ENCODE measurements around the gene CLK1.

CLK1 gene

DNA sequence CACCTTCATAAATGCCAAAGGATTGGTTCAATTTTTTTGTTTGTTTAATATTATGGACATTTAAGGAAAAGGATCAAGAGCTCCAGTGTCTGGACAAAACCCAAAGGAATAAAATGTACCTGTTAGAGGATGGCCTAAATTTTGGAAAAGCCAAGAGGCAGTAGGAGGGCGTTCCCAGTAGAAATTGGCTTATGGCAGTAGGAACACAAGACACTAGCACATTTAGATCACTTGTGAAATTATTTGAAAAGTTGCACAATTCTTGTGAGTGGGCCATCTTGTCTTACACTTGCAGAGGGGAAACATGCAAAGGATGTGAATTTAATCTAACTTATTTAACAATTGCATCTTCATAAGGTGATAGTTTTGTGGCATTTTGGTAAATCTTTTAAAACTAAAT lies 49.5 kb downstream of the CLK1 start:
- TF ChIP-seq ZFX (IDR thresholded peaks at IDR 0.05): no peak
- TF ChIP-seq, protein P1, sequence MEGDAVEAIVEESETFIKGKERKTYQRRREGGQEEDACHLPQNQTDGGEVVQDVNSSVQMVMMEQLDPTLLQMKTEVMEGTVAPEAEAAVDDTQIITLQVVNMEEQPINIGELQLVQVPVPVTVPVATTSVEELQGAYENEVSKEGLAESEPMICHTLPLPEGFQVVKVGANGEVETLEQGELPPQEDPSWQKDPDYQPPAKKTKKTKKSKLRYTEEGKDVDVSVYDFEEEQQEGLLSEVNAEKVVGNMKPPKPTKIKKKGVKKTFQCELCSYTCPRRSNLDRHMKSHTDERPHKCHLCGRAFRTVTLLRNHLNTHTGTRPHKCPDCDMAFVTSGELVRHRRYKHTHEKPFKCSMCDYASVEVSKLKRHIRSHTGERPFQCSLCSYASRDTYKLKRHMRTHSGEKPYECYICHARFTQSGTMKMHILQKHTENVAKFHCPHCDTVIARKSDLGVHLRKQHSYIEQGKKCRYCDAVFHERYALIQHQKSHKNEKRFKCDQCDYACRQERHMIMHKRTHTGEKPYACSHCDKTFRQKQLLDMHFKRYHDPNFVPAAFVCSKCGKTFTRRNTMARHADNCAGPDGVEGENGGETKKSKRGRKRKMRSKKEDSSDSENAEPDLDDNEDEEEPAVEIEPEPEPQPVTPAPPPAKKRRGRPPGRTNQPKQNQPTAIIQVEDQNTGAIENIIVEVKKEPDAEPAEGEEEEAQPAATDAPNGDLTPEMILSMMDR (conservative IDR thresholded peaks at IDR 0.05): no peak
- no peak overlapping the region for H3K27ac ChIP-seq

DNA sequence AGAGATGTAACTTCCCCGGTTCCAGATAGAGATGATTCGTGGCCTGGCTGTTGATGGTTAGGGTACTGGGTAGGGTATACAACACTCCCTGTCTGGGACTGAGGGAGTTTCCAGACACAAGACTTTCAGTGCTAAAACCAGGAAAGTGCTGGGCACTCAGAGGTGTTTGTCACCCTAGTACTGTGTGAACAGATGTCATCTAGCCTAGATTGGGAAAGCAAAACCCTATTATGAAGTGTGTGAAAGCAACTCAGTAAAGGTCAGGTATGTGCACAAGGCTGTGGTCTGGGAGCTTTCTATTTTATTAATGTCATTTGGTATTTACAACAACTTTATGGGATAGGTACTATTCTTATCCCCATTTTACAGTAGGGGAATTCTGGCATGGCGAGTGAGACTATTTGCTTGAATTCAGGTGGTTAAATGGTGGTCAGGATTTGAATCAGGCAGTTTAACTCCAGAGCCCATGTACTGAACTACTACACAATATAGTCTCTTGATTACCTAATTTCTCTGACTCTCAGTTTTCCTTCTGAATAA lies 50.1 kb downstream of the CLK1 start:
- H3K27ac ChIP-seq: no peak overlapping the region
- TF ChIP-seq ZFX (IDR thresholded peaks at IDR 0.05): no peak
- TF ChIP-seq, protein P1 (conservative IDR thresholded peaks at IDR 0.05): no peak

DNA sequence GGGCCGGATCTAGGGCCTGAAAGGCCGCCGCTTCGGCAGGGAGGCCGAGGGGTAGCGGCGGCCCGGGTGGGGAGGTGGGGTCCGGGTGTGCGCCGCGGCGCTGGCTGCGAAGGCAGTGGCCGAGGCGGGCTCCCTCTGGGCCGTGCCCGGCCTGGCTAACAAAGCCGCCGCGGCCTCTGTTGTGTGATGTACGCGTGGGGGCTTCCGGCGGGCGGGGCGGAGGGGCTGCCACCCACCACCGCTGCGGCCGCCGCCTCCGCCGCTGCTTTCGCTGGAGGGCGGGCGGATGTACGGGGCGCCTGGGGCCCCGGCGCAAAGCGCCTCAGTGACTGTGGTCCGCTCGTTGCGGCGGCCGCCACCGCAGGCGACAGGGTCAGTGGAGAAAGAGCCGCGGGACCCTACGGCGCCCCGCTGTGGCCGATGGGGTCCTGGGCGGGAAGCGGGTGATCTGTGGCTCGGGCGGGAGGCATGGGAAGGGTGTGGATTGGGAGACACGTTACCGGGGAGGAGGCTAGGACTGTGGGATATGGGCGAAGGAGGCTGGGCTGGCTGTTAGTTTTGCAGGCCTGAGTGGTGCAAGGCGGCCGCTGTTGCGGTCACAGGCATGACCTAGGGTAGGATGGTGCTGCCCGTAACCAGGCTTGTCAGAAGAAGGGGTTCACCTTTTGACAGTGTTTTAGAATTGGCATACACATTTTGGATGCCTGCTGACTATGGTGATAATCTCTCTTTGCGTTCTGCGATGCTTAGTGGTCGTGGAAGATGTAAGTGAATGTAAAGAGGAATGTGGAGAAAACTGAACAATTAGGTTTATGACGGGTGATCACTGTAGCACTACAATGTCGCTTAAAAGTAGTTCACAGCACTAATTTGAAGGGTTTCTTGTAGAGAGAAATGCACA lies 52.1 kb downstream of the CLK1 start:
- TF ChIP-seq, protein P1 (conservative IDR thresholded peaks at IDR 0.05): peak; percentile 79
- TF ChIP-seq ZFX (IDR thresholded peaks at IDR 0.05): peak; percentile 94
- peak overlapping the region; percentile 94 for H3K27ac ChIP-seq

DNA sequence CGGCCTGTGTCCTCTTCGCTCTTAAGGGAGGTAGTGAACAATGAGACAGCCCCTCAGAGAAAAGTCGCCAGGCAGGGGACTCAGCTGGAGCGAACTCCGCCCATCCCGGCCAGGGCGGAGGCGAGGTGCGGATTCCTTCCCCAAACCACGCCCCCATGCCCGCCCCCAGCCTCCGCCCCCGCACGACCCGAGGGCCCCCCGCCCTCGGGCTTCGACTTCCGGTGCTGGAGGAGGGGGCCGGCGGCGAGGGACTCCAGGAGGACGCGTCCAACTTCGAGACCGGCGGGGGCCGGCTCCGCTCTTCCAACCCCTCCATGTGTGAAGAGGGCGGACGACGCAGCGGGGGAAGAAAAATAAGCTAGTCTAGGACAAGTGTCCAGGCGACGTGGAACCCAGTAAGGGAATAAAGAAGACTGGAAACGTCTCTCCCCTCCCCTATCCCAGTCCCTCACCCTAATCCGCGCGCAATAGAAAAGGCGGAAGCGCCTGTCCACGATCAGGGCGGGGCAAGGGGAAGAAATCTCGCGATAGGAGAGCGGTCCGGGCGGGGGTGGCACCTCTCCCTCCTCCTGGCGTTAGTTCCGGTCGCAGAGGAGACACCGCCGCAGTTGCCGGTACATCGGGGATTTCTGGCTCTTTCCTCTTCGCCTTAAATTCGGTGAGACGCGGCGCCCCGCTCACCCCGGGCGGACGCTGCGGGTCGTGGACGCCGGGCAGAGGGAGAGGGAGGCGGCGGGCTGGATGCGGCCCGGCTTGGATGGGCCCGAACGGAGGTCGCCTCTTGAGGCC lies 52.9 kb downstream of the CLK1 start, which contains the start of gene BZW1:
Gene BZW1, plus strand, starts transcription at position 578 of the 789 bp plus-strand sequence. CDS start 1,308 bp downstream, outside the sequence.
- peak within 1 kb of the TSS; percentile 94 for H3K27ac ChIP-seq
- TF ChIP-seq ZFX (IDR thresholded peaks at IDR 0.05): no peak
- TF ChIP-seq, protein P1 (conservative IDR thresholded peaks at IDR 0.05): no peak

DNA sequence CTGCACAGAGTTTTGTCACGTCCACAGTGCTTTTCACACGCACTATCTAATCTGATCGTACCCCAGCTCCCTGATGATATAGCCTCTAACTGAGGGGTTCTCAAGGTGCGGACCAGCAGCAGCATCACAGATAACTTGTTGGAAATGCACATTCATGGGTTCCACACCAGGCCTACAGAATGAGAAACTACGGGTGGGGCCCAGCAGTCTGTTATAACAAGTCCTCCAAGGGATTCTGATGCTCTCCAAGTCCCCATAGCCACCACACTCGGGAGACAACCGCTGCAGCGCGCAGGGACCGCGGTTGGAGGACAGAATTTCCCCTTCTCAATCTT lies 53.5 kb downstream of the CLK1 start:
- TF ChIP-seq, protein P1 (conservative IDR thresholded peaks at IDR 0.05): no peak
- no peak for TF ChIP-seq ZFX (IDR thresholded peaks at IDR 0.05)
- H3K27ac ChIP-seq: peak overlapping the region; percentile 94

DNA sequence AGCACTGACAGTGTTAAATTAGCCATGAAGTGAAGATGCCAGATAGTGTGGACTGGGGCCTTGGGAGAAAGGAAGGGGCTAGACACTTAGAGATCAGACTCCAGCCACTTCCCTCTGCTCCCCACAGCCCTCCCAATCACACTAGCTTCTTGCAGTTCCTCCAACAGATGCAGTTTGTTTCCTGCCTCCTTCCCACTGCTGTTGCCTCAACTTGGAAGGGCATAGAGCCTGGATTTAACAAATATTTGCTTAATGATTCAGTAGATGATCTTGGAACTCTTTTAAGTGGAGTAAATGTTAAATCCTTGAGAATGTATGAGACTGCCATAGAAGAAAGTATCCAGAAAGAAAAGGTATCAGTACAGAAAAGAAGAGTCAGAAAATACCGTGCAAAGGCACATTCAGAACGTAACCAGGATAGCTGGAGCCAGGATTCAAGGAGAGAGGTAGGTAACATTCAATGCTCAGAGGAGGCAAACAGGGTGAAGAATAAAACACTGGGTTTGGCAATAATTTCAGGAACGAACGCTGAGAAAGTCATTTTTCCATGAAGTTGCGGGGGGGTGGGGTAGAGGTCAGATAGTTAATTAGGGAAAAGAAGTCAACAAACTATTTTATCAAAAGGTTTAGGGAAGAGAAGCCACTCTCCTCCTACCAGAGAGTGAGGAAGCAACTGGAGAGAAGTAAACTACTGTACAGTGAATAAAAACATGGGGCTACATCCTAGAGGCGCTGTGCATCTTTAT lies 54.0 kb downstream of the CLK1 start:
- peak overlapping the region; percentile 94 for H3K27ac ChIP-seq

More for the DNA sequence above, 54.0 kb downstream of the CLK1 start:
- no peak for TF ChIP-seq ZFX (IDR thresholded peaks at IDR 0.05)
- TF ChIP-seq, protein P1 (conservative IDR thresholded peaks at IDR 0.05): no peak

Data from C4-2B (cell line).